H1 (cell line): ENCODE measurements around the gene SH3BP5. TPM values are rescaled to one million over a fixed set of nuclear protein-coding genes. Genes with fewer than 3 reads are reported as not detected.

Experiments
- CTCF ChIA-PET: fragments of 300-600 bp; sonication (Branson Sonifier 250); formaldehyde crosslinking; loops from one replicate; lab custom pipeline; 2021; ENCODE audit not compliant: partially characterized antibody; lab: Charles Lee
- POLR2A ChIA-PET: fragments of 300-600 bp; sonication (Branson Sonifier 250); formaldehyde crosslinking; loops from one replicate; lab custom pipeline; 2021; ENCODE audit warnings: inconsistent platforms; ENCODE audit not compliant: partially characterized antibody; lab: Charles Lee
- DNase-seq, 2 experiments: peaks; one replicate each; pipeline versions ENCODE4 v3.0.0 to v3.0.0-alpha.2; 2010 to 2022; ENCODE audit warnings: low spot score in 2 of 2, low read depth in 1 of 2, mixed read lengths in 1 of 2
- FAIRE-seq: peaks from 2 replicates; lab custom pipeline; 2011; peaks lifted over from hg19 to GRCh38; lab: Jason Lieb, UNC
- H2AFZ ChIP-seq: 2 replicates; pipeline ENCODE4 v1.8.1; 2012; ENCODE audit warnings: low read length, inconsistent platforms
- H2AK5ac ChIP-seq: 2 replicates; pipeline ENCODE4 v1.6.1; 2013; ENCODE audit warnings: low read depth, low read length
- H2BK120ac ChIP-seq: replicated peaks from 2 replicates; pipeline ENCODE3; 2013; ENCODE audit warnings: low read depth, low read length, inconsistent platforms
- H2BK12ac ChIP-seq: 2 replicates; pipeline ENCODE4 v1.6.1; 2013; ENCODE audit warnings: low read depth, low read length
- H2BK15ac ChIP-seq: 2 replicates; pipeline ENCODE4 v1.6.1; 2013; ENCODE audit warnings: low read length
- H2BK20ac ChIP-seq: 2 replicates; pipeline ENCODE4 v1.6.1; 2013; ENCODE audit warnings: low read length
- H2BK5ac ChIP-seq: 2 replicates; pipeline ENCODE4 v1.6.1; 2013; ENCODE audit warnings: low read depth, low read length
- H3K14ac ChIP-seq: 2 replicates; pipeline ENCODE4 v1.6.1; 2013; ENCODE audit warnings: inconsistent platforms; ENCODE audit not compliant: insufficient read length
- H3K18ac ChIP-seq: 2 replicates; pipeline ENCODE4 v1.6.1; 2013; ENCODE audit warnings: low read length; ENCODE audit errors: extremely low read depth
- H3K23ac ChIP-seq: 2 replicates; pipeline ENCODE4 v1.6.1; 2013; ENCODE audit warnings: inconsistent platforms; ENCODE audit not compliant: insufficient read length
- H3K23me2 ChIP-seq: 2 replicates; pipeline ENCODE4 v1.6.1; 2013; ENCODE audit warnings: low read depth, low read length
- H3K27ac ChIP-seq: 2 replicates; pipeline ENCODE4 v1.6.1; 2011; ENCODE audit warnings: low read depth, low read length, inconsistent platforms
- H3K27me3 ChIP-seq, 4 experiments: replicated peaks in 1 of 4; 1 replicate in 1 of 4; 2 replicates in 3 of 4; pipeline versions ENCODE4 v1.6.1 to v1.8.1; 2011 to 2013; ENCODE audit warnings: low read length in 3 of 4, mild to moderate bottlenecking in 3 of 4, inconsistent platforms in 2 of 4, mixed read lengths in 2 of 4, moderate library complexity in 1 of 4; ENCODE audit not compliant: control insufficient read depth in 3 of 4, insufficient read depth in 3 of 4; ENCODE audit errors: extremely low read depth in 1 of 4
- H3K36me3 ChIP-seq, 4 experiments: 2 replicates each; pipeline versions ENCODE4 v1.6.1 to v1.8.1; 2011 to 2013; ENCODE audit warnings: mild to moderate bottlenecking in 4 of 4, low read length in 3 of 4, moderate library complexity in 2 of 4, control low read depth in 1 of 4, inconsistent platforms in 1 of 4; ENCODE audit not compliant: insufficient read depth in 4 of 4, control insufficient read depth in 2 of 4
- H3K4ac ChIP-seq: replicated peaks from 2 replicates; pipeline ENCODE3; 2013; ENCODE audit warnings: low read length, low read depth, mixed read lengths, inconsistent platforms; ENCODE audit not compliant: insufficient read length
- H3K4me1 ChIP-seq, 4 experiments: replicated peaks in 1 of 4; 1 replicate in 1 of 4; 2 replicates in 3 of 4; pipeline versions ENCODE4 v1.6.1 to v1.8.1; 2011 to 2013; ENCODE audit warnings: low read length in 3 of 4, inconsistent platforms in 2 of 4, mixed read lengths in 1 of 4; ENCODE audit not compliant: insufficient read depth in 4 of 4, control insufficient read depth in 3 of 4
- H3K4me2 ChIP-seq, 2 experiments: 2 replicates each; pipeline versions ENCODE4 v1.6.1 to v1.8.1; 2011 to 2013; ENCODE audit warnings: low read depth in 2 of 2, low read length in 2 of 2, control low read depth in 1 of 2, inconsistent platforms in 1 of 2, mild to moderate bottlenecking in 1 of 2; ENCODE audit not compliant: insufficient read depth in 1 of 2
- H3K4me3 ChIP-seq, 4 experiments: fragments of 200-600, 300-600 bp in 1 of 4; sonication (generic), shearing (Covaris generic), sonication (Bioruptor Twin) in 1 of 4; 2 replicates each; pipeline versions ENCODE4 v1.5.1 to v1.8.1; 2011 to 2016; ENCODE audit warnings: low read length in 4 of 4, low read depth in 3 of 4, control low read depth in 2 of 4, inconsistent platforms in 2 of 4, mild to moderate bottlenecking in 2 of 4, mixed read lengths in 1 of 4, moderate library complexity in 1 of 4; ENCODE audit not compliant: insufficient read depth in 2 of 4; ENCODE audit errors: extremely low read depth in 1 of 4
- H3K56ac ChIP-seq: replicated peaks from 2 replicates; pipeline ENCODE3; 2013; ENCODE audit warnings: low read depth, mild to moderate bottlenecking, mixed read lengths, low read length, inconsistent platforms; ENCODE audit not compliant: insufficient read length
- H3K79me1 ChIP-seq: 2 replicates; pipeline ENCODE4 v1.6.1; 2013; ENCODE audit warnings: low read depth, low read length, control low read depth
- H3K79me2 ChIP-seq, 2 experiments: 2 replicates each; pipeline versions ENCODE4 v1.6.1 to v1.8.1; 2012 to 2013; ENCODE audit warnings: low read length in 2 of 2, mild to moderate bottlenecking in 2 of 2, inconsistent platforms in 1 of 2; ENCODE audit not compliant: insufficient read depth in 2 of 2, control insufficient read depth in 1 of 2
- H3K9ac ChIP-seq, 4 experiments: replicated peaks in 1 of 4; 1 replicate in 1 of 4; 2 replicates in 3 of 4; pipeline versions ENCODE4 v1.6.1 to v1.8.1; 2011 to 2013; ENCODE audit warnings: low read depth in 3 of 4, low read length in 3 of 4, control low read depth in 2 of 4, mild to moderate bottlenecking in 2 of 4, moderate library complexity in 2 of 4, inconsistent platforms in 1 of 4; ENCODE audit errors: extremely low read depth in 1 of 4
- H3K9me3 ChIP-seq, 2 experiments: 2 replicates each; pipeline versions ENCODE4 v1.6.1 to v1.8.1; 2012 to 2013; ENCODE audit warnings: mild to moderate bottlenecking in 2 of 2, moderate library complexity in 2 of 2, control low read depth in 1 of 2, inconsistent platforms in 1 of 2, low read depth in 1 of 2, low read length in 1 of 2, mixed read lengths in 1 of 2; ENCODE audit not compliant: insufficient read depth in 2 of 2
- H4K20me1 ChIP-seq, 2 experiments: replicated peaks in 1 of 2; 2 replicates each; pipeline versions ENCODE3 to v1.8.1; 2011 to 2013; ENCODE audit warnings: inconsistent platforms in 2 of 2, low read length in 2 of 2, mild to moderate bottlenecking in 1 of 2; ENCODE audit not compliant: insufficient read depth in 2 of 2, control insufficient read depth in 1 of 2
- H4K5ac ChIP-seq: 2 replicates; pipeline ENCODE4 v1.6.1; 2013; ENCODE audit warnings: low read length, low read depth, mixed read lengths, inconsistent platforms; ENCODE audit not compliant: insufficient read length
- H4K8ac ChIP-seq: 2 replicates; pipeline ENCODE4 v1.8.0; 2013; ENCODE audit warnings: mild to moderate bottlenecking, moderate library complexity, low read length, inconsistent platforms; ENCODE audit not compliant: insufficient read depth; ENCODE audit errors: extremely low read depth
- H4K91ac ChIP-seq: replicated peaks from 2 replicates; pipeline ENCODE3; 2013; ENCODE audit warnings: low read length, mixed read lengths, inconsistent platforms; ENCODE audit not compliant: insufficient read length
- CHD2 ChIP-seq: IDR thresholded peaks from 2 replicates; pipeline ENCODE4 v1.6.1; 2012; ENCODE audit warnings: low read length, improper control_type of control experiment
- CTBP2 ChIP-seq: IDR thresholded peaks from 2 replicates; pipeline ENCODE4 v1.7.0; 2011; ENCODE audit warnings: borderline replicate concordance, mild to moderate bottlenecking, moderate library complexity, mixed read lengths, low read length; ENCODE audit not compliant: insufficient read depth, insufficient read length
- CTCF ChIP-seq, 3 experiments: IDR thresholded peaks; 1 replicate in 2 of 3; 2 replicates in 1 of 3; pipeline versions ENCODE4 v1.5.1 to v1.6.1; 2011; ENCODE audit warnings: low read length in 3 of 3, mild to moderate bottlenecking in 3 of 3, inconsistent platforms in 2 of 3, low read depth in 1 of 3, moderate library complexity in 1 of 3; ENCODE audit not compliant: insufficient read depth in 1 of 3; ENCODE audit errors: control extremely low read depth in 1 of 3
- JUN ChIP-seq: IDR thresholded peaks from 2 replicates; pipeline ENCODE4 v1.6.1; 2011; ENCODE audit warnings: low read depth, mild to moderate bottlenecking, improper control_type of control experiment, low read length
- MAFK ChIP-seq: IDR thresholded peaks from 2 replicates; pipeline ENCODE4 v1.6.1; 2012; ENCODE audit warnings: low read depth, mild to moderate bottlenecking, improper control_type of control experiment, low read length
- TAF7 ChIP-seq: optimal IDR thresholded peaks from 2 replicates; pipeline ENCODE3; 2011; ENCODE audit warnings: low read depth, mild to moderate bottlenecking, inconsistent platforms, low read length, moderate library complexity, borderline replicate concordance
- TCF12 ChIP-seq: IDR thresholded peaks from 2 replicates; pipeline ENCODE4 v1.6.1; 2011; ENCODE audit warnings: low read depth, mild to moderate bottlenecking, low read length
- WGBS, 2 experiments: shearing (Covaris generic) in 1 of 2; methylation state at CpG; one replicate each; pipeline versions ENCODE4 v1.1.6 to v1.1.7; 2013 to 2015; ENCODE audit warnings: low lambda C conversion rate in 2 of 2, mixed read lengths in 2 of 2, inconsistent platforms in 1 of 2, low coverage in 1 of 2, missing lambda C conversion rate in 1 of 2; ENCODE audit not compliant: insufficient replicate concordance in 2 of 2, insufficient coverage in 1 of 2, insufficient read length in 1 of 2; ENCODE audit errors: extremely low coverage in 1 of 2, missing lambda C conversion rate in 1 of 2; 5-methylcytosine and 5-hydroxymethylcytosine counted together
- polyA plus RNA-seq, 7 experiments: library from polyadenylated mRNA; depleted of rRNA in 3 of 7; stranded (reverse) in 5 of 7; unstranded in 2 of 7; fragments of >200 nt in 5 of 7; fragments of 200-250 nt in 2 of 7; gene quantifications; 1 replicate in 5 of 7; 2 replicates in 1 of 7; 4 replicates in 1 of 7; pipeline versions ENCODE4 v1.2.1 to v1.2.3, GENCODE V29; 2011 to 2013; ENCODE audit warnings: missing spikeins in 2 of 7, mixed read lengths in 2 of 7
- total RNA-seq: library from RNA; stranded (reverse); fragmentation: NEBNext Ultra II Directional; extraction: Animal tissue kit (Norgen Biotek cat#: 25700); gene quantifications from 2 replicates; pipeline ENCODE4 v1.2.1, GENCODE V29; 2021

SH3BP5 gene
- total and polyA plus RNA-seq, 2 of the 8 experiments (the other 6 are each of a cell fraction or from before 2014, with no cell fraction given): 7.1 to 9.7 TPM

- POLR2A ChIA-PET: no interaction called here
- TF ChIP-seq JUN (no peak), CTBP2 (no peak), CTCF (IDR thresholded peaks at IDR 0.05; ENCODE audit: control extremely low read depth in 1 of 3, insufficient read depth in 1 of 3, low read depth in 1 of 3, low read length in 3 of 3) (no peak), CHD2 (no peak), TCF12 (no peak), TAF7 (no peak), MAFK (no peak)
These were observed 28.7 kb downstream of the SH3BP5 start for GRCh38 chr3:15303728-15304127.

More at GRCh38 chr3:15303728-15304127, 28.7 kb downstream of the SH3BP5 start:
- no peak overlapping the region for H3K4ac ChIP-seq
- no peak overlapping the region for H4K8ac ChIP-seq
- H3K79me1 ChIP-seq: no peaks in the 10 kb centered on the region
- H3K56ac ChIP-seq: no peak overlapping the region
- H2BK5ac ChIP-seq: no peak overlapping the region
- H3K9me3 ChIP-seq: no peaks in the 10 kb centered on the region
- H3K18ac ChIP-seq: no peak overlapping the region
- WGBS, 2 experiments: 92% methylated on average over 13 of the region's 13 CpGs; no CpG with 5 or more reads in 1 of the 2 experiments
- H3K79me2 ChIP-seq: no peaks in the 10 kb centered on the region; a peak in 1 of 4 replicates
- no peak overlapping the region for H2BK20ac ChIP-seq
- peaks cover 0 to 5% (median under 1%) of the 10 kb centered on the region in 4 experiments; a peak in 1 of 8 replicates for H3K36me3 ChIP-seq
- H4K5ac ChIP-seq: no peak overlapping the region
- DNase-seq: no peak
- FAIRE-seq: no peak
- no peak overlapping the region for H3K14ac ChIP-seq
- no peak overlapping the region for H4K91ac ChIP-seq
- H3K9ac ChIP-seq: no peak overlapping the region
- no peak overlapping the region for H2AK5ac ChIP-seq
- no peak overlapping the region for H2BK15ac ChIP-seq
- CTCF ChIA-PET: interaction anchor here (0.6 to 2.6 kb wide), 7 partner anchors 12 to 72 kb away, joined by 3 to 16 read pairs (median 8); no protein-coding TSS in a partner anchor
- no peak overlapping the region for H2BK120ac ChIP-seq
- no peaks in the 10 kb centered on the region for H4K20me1 ChIP-seq
- H2AFZ ChIP-seq: no peak overlapping the region
- H3K4me2 ChIP-seq: no peak overlapping the region
- H3K4me1 ChIP-seq: no peaks in the 10 kb centered on the region
- no peaks in the 10 kb centered on the region for H3K27me3 ChIP-seq
- H3K4me3 ChIP-seq: no peak overlapping the region
- no peaks in the 10 kb centered on the region for H3K23me2 ChIP-seq
- no peak overlapping the region for H3K23ac ChIP-seq
- H3K27ac ChIP-seq: no peak overlapping the region
- H2BK12ac ChIP-seq: no peak overlapping the region
